ENCODE results near the gene ANOS1. TPM values are rescaled to one million over a fixed set of nuclear protein-coding genes. Genes with fewer than 3 reads are reported as not detected.

The ANOS1 gene
- total RNA-seq, 6 donors from 2014 or later = 16.8 to 118 (median 66.6) TPM

DNA sequence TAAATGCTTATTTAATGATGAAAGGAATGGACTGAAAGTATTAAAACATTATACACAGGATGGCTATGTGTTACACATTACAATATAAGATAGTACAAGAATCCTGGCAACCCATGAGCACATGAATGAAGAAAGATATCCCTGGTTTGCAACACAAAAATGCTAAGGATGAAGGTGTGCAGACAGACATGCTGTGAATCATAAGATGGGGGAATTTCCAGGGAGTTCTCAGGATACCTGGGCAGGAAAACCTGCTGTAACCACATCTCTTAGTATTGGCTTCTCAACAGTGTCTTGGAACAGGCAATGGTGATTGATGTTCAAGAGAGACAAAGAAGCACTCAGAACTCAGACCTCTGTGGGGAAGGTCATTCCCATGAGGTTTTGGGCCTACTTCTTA is 23.9 kb upstream of the ANOS1 start:
- Histone ChIP-seq H3K36me3 (no peaks in the 10 kb centered on the region), H3K27ac (no peak overlapping the region), H3K4me1 (no peaks in the 10 kb centered on the region), H3K9me3 (no peaks in the 10 kb centered on the region), H3K4me3 (no peak overlapping the region), H3K27me3 (no peaks in the 10 kb centered on the region)
- DNase-seq (no peak), ATAC-seq (ENCODE audit: low FRiP score in 2 of 2) (no peak)
- TF ChIP-seq CTCF (IDR thresholded peaks at IDR 0.05) (no peak), POLR2AphosphoS5 (IDR thresholded peaks at IDR 0.05) (no peak), POLR2A (IDR thresholded peaks at IDR 0.05) (no peak), EP300 (IDR thresholded peaks at IDR 0.05) (no peak)

- no peaks in the 10 kb centered on the region for H3K9me3 ChIP-seq
- no peaks in the 10 kb centered on the region for H3K27me3 ChIP-seq
- no peak for DNase-seq
- no peak overlapping the region for H3K27ac ChIP-seq
- TF ChIP-seq EP300 (IDR thresholded peaks at IDR 0.05) = no peak
- TF ChIP-seq POLR2AphosphoS5 (IDR thresholded peaks at IDR 0.05) = no peak
- TF ChIP-seq POLR2A (IDR thresholded peaks at IDR 0.05) = no peak
- TF ChIP-seq CTCF (IDR thresholded peaks at IDR 0.05) = no peak
- H3K4me3 ChIP-seq = no peak overlapping the region
- no peaks in the 10 kb centered on the region for H3K4me1 ChIP-seq
- no peak for ATAC-seq (ENCODE audit: low FRiP score in 2 of 2)
- no peaks in the 10 kb centered on the region for H3K36me3 ChIP-seq
- 63 to 64% methylated on average over 4 of the region's 4 CpGs for WGBS, 2 donors
These were observed 23.2 kb upstream of the ANOS1 start for GRCh38 chrX:8755116-8755515.

- no peaks in the 10 kb centered on the region for H3K9me3 ChIP-seq
- no peak for TF ChIP-seq POLR2A (IDR thresholded peaks at IDR 0.05)
- no peaks in the 10 kb centered on the region for H3K27me3 ChIP-seq
- no peaks in the 10 kb centered on the region for H3K4me1 ChIP-seq
- H3K36me3 ChIP-seq = no peaks in the 10 kb centered on the region
- ATAC-seq (ENCODE audit: low FRiP score in 2 of 2) (no peak), DNase-seq (no peak)
- no peak overlapping the region for H3K4me3 ChIP-seq
- no peak overlapping the region for H3K27ac ChIP-seq
These were observed 17.8 kb upstream of the ANOS1 start for GRCh38 chrX:8749697-8750096.

DNA sequence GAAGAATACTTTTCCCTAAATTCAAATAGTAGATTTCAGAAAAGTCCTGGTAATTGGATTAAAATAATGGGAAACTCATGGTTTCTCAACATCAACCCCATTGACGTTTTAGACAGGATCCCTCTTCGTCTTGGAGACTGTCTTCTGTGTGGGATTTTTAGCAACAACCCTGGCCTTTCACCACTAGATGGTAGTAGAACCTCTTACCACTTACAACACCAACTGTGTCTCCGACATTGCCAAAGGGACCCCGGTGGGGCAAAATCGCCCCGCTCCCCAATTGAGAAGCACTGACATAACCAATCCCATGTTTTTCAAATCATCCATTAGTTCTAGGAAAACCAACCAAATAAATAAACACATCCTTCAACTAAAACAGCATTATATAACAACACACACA is 16.9 kb upstream of the ANOS1 start:
- DNase-seq (no peak), ATAC-seq (ENCODE audit: low FRiP score in 2 of 2) (peak in 1 of 2 donors; percentile 51)
- WGBS, 2 donors = 0 to 7% methylated on average over 6 of the region's 6 CpGs
- Histone ChIP-seq H3K4me1 (no peaks in the 10 kb centered on the region), H3K27ac (no peak overlapping the region), H3K9me3 (no peaks in the 10 kb centered on the region), H3K4me3 (no peak overlapping the region), H3K36me3 (no peaks in the 10 kb centered on the region), H3K27me3 (no peaks in the 10 kb centered on the region)
- TF ChIP-seq EP300 (IDR thresholded peaks at IDR 0.05) = no peak
- peak in 3 of 6 experiments; percentile 16 to 29 (median 28) for TF ChIP-seq CTCF (IDR thresholded peaks at IDR 0.05)

DNA sequence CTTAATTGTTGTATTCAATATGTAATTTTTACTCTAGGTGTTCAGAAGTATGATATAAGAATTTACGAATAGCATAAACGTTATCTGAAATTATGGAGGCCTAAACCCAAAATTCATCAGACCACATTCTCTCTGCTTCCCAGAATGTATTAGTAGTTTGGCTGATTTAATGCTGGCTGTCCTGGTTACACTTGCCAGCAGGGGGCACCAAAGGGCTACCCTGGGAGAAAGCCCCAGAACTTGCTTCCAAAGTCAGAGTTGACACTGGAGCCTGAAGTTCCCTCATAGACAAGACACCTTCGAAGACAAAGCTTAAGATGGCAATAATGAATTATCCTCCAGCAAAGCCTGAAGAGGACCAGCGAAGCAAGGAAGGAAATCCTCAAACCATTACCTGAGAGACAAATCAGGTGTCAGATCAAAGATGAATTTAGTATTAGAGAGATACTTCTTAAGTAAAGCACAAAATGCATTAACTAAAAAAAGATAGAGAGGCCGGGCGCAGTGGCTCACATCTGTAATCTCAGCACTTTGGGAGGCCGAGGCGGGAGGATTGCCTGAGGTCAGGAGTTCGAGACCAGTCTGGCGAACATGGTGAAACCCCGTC is 11.3 kb upstream of the ANOS1 start:
- Histone ChIP-seq H3K9me3 (no peaks in the 10 kb centered on the region), H3K36me3 (no peaks in the 10 kb centered on the region), H3K4me3 (no peak overlapping the region), H3K4me1 (no peaks in the 10 kb centered on the region), H3K27me3 (no peaks in the 10 kb centered on the region), H3K27ac (no peak overlapping the region)
- ATAC-seq (ENCODE audit: low FRiP score in 2 of 2) (no peak), DNase-seq (peak in 1 of 2 donors; percentile 57)
- TF ChIP-seq POLR2AphosphoS5 (IDR thresholded peaks at IDR 0.05) (no peak), CTCF (IDR thresholded peaks at IDR 0.05) (peak; percentile 36 to 76 (median 55))
- 61 to 63% methylated on average over 11 of the region's 11 CpGs for WGBS, 2 donors
